Measurements from ENCODE around the gene BTBD7.

DNA sequence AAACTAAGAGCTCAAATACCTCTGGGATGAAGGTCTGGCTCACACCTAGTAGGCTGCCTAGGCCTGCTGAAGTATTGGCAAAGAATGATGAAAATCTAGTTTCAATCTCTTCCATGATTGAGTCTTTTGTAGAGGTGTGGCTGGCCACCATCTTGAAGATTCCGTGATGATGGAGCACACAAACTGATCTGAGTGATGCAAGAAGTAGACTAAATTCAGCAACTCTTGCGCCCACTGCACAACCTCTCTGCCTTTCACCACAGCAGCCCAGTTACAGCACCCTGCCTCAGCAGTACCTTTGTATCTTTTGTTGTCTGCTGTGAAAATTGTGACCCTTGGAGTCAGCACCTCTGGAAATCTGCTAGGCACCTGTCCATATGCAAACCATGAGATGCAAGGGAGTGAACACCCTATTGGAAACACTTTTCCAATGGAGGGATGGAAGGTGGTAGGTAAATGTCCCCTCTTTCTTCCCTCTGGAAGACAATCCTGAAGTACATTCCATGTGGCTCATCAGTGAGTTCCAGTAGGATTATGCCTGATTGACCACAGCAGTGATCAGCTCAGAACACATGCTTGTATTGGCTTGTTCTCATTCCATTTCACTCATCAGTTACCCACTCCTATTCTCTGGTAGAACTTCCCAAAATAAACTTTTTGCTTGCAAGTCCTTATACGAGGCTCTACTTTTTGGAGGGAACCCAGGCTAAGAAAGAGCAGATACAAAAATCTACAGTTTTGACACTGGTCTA lies 58.6 kb downstream of the BTBD7 start:
- TF ChIP-seq, protein P1, sequence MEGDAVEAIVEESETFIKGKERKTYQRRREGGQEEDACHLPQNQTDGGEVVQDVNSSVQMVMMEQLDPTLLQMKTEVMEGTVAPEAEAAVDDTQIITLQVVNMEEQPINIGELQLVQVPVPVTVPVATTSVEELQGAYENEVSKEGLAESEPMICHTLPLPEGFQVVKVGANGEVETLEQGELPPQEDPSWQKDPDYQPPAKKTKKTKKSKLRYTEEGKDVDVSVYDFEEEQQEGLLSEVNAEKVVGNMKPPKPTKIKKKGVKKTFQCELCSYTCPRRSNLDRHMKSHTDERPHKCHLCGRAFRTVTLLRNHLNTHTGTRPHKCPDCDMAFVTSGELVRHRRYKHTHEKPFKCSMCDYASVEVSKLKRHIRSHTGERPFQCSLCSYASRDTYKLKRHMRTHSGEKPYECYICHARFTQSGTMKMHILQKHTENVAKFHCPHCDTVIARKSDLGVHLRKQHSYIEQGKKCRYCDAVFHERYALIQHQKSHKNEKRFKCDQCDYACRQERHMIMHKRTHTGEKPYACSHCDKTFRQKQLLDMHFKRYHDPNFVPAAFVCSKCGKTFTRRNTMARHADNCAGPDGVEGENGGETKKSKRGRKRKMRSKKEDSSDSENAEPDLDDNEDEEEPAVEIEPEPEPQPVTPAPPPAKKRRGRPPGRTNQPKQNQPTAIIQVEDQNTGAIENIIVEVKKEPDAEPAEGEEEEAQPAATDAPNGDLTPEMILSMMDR (IDR thresholded peaks at IDR 0.05; ENCODE audit: extremely low read depth in 1 of 2, insufficient read depth in 1 of 2, low read depth in 1 of 2, low read length in 2 of 2): no peak
- TF ChIP-seq EZH2 (IDR thresholded peaks at IDR 0.05; ENCODE audit: borderline replicate concordance, low read depth, low read length, severe bottlenecking): no peak
- TF ChIP-seq POLR2AphosphoS5 (IDR thresholded peaks at IDR 0.05; ENCODE audit: insufficient read depth, low read depth, low read length): no peak
- TF ChIP-seq POLR2A (IDR thresholded peaks at IDR 0.05; ENCODE audit: low read depth, low read length): no peak
- TF ChIP-seq, protein P2, sequence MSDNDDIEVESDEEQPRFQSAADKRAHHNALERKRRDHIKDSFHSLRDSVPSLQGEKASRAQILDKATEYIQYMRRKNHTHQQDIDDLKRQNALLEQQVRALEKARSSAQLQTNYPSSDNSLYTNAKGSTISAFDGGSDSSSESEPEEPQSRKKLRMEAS (IDR thresholded peaks at IDR 0.05; ENCODE audit: insufficient read depth, insufficient read length): no peak
- TF ChIP-seq JUN (IDR thresholded peaks at IDR 0.05; ENCODE audit: borderline replicate concordance, insufficient read depth, insufficient read length, low read depth): no peak

Data from endothelial cell of umbilical vein (primary cell).